ENCODE data around the gene ZNF664.
A peak's percentile ranks its signal among the peaks of the same experiment; 100 is the strongest.

The ZNF664 gene

DNA sequence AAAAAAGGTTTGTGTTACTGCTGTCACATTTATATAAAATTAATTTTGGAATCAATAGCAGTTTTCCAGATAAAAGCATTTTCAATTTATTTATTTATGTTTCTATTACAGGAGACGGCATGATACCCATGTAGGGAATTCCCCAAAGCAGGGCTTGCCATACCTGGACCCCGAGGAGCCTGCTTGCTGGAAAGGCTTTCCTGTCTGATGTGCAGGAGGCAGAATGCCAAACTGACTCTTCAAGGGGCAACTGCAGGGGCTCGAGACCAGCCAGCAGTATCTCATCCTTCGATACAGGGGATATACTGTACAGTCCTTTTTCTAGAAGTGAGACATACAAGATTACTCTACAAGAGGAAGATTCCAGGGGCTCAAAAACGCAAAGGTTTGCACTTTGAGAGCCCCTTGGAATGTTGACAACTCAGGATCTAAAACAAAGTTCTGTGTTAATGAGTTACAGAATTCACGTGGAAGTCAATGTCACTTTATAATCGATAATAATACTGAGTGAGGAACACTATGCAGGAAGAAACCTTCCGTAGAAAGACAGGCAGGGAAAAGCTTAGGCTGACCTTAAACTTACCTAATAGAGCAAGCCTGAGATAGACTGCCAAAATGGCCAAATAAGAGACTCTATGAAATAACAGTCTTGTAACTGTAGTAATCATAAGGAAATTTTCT lies 38.6 kb downstream of the ZNF664 start:
- DNase-seq, result no peak

DNA sequence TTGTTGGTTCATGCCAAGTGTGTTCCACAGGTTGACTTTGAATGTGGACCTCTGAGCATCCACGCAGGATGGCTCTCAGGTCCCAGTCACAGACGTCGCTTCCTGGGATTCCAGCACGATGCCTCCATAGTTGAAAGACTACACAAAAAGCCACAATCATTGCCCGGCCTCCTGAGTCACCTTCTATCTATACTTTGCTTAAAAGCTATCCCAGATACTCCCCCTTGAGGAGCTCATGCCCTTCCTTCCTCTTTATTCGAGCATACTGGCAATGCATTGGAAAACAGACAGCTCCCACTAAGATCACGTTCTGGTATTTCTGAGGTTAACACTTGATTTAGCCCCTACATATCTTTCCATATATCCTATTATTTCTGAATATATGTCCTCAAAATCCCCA lies 40.1 kb downstream of the ZNF664 start:
- no peak for DNase-seq

DNA sequence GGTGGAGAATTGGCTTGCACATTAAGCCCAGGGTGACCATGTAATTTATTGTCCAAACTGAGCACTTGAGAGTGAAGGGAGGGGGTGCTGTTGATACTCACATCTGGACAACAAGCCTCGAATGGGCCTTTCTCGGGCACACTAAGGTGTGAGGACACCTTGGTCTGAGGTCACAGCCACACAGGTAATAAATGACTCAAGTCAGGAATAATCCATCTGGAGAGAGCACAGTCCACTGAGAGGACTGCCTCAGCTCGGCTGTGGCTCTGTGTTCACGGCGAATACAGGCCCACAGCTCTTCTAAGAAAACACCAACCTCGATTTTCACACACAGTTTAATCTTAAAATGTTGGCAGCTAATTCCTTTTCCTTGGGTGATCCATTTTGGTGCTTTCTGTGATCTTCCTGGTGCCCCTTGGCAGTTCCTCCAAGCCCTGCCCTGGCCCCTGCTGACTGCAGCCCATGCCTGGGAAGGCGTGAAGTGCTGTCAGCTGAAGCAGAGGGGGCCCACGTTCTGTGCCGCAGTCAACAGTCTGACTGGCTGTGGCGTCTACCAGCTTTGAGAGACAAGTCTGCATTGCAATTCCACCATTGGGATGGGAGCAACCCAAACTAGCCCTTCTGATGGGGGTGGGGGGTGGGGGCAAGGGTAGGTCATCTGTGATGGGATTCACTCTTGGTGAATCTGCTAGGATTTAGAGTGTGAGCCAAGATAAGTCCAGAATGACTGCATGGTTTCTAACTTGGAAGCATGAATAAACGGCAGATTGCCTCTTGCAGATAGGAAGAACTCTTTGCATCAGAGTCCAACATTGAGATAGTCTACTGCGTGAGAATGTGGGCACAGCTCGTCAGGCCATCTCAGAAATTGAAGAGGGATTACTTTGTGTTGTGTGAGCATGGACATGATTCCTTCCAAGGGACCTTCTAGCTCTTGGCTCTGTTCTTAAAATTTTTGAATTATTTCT lies 42.8 kb downstream of the ZNF664 start:
- no peak for DNase-seq

DNA sequence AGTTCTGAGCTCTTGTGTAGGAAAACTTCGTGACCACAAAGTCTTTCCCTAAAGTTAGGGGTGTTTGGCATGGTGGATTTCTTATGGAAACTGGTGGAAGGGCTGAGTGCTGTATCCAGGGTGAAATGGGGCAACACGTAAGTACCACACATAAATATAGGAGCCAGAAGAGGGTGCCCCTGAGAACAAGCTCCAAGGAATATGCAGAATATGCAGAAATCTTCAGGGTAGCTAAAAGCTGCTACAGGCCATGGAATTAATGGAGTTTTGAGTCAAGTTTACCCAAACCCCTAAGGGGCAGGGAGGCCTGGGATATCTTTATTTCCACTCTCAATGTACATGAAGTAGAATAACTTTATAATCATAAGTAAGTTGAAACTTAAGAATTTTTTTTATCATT lies 44.0 kb downstream of the ZNF664 start:
- no peak for DNase-seq

DNA sequence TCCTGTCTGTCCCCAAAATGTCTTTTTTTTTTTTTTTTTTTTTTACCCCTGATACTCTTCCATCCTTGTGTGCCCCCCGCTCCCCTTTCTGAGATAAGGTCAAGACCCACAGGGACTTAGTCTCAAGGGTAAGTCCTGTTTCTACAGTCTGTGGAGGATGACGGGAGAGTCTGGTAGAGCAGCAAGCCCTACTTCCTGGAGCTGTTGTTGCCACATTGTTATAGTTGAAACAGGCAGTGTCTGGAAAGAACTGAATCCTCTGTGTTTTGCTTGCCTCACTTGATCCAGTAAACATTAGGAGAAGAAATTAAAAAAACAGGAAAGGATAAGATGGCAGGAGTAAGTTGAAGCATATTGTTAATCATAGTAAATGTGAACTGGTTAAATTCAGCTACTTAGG lies 45.5 kb downstream of the ZNF664 start:
- no peak for DNase-seq

DNA sequence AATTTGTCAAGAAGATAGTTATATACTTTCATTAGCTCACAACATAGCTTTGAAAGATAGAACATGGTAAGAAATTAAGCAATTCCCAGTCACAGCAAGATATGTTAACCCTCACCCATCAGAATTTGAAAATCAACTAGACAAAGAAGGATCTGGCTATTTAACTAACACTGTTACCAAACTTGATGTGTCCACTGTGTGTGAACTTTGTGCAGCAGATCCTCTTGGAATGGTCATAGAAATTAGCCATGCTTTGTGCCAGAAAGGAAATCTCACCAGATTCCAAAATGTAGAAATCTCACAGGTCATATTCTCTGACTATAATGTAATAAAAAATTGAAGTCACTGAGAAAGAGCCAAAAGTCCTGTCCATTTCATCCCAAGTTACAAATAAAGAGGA lies 46.1 kb downstream of the ZNF664 start:
- DNase-seq, result no peak

DNA sequence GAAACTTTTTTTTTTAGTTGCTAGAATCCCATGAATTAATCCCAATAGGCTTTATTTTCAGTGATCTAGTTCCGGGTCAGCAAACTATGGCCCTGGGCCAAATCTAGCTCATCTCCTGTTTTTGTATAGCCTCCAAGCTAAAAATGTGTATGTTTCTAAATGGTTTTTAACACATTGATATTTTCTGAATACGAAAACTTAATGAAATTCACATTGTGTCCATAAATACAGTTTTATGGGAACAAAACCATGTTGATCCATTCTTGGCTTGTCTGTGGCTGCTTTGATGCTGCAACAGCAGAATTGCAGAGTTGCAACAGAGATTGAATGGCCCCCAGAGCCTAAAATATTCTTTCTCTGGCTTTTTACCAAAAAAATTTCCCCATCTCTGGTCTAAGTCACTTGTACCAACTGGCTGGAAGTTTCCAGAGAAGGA lies 47.5 kb downstream of the ZNF664 start:
- no peak for DNase-seq

DNA sequence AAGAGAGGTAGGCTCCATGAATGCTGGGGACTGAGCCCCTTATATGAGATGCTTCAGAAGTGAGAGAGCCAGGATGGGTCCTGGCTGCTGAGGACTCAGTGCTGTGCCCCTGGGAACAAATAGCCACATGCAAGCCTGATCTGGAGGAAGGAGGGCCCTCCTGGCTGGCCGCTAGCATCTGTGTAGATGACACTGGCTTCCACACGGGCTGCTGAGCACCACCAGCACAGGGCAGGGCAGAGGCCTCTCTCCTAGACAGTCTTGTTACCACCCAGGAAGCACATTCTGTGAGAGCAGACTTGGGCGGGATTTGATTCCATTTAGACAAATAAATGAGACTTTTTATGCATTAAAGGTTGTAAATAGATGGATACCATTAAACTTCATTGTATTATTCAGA lies 48.0 kb downstream of the ZNF664 start:
- no peak for DNase-seq

DNA sequence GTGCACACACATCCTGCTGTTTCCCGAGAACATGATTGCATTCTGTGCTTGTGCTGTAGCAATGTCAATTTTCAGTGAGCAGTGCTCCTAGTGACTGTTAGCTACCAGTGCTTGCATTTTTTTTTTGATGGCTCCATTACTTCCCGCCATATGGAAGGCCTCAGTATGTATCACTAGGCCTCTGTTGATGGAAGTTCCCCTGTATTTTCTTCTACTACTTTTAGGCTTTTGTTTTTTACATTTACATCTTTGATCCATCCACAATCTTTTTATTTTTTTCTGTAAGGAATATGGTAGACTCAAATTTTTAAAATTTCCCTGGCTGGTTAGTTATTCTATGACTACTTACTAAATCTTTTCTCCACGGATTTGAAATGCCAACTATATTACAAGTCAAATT lies 49.1 kb downstream of the ZNF664 start:
- no peak for DNase-seq

DNA sequence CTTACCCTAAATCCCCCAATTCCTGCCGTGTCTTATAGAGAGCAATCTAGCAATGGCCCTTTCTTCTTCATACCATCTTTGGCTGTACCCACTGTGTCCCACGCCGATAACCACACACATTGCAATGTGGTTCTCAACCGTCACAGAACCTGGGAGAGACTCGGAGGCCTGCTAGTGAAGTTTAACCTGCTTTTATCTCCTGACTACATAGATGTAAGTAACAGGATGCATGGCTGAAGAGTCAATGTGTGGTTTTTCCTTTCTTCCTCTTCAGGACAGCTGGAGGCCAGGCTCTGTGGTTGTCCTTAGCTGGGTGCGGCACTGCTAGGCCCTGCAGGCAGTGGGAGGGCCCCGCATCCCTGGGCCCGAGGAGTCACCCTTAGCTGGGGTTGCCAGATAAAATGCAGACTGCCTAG lies 51.3 kb downstream of the ZNF664 start:
- no peak for DNase-seq

DNA sequence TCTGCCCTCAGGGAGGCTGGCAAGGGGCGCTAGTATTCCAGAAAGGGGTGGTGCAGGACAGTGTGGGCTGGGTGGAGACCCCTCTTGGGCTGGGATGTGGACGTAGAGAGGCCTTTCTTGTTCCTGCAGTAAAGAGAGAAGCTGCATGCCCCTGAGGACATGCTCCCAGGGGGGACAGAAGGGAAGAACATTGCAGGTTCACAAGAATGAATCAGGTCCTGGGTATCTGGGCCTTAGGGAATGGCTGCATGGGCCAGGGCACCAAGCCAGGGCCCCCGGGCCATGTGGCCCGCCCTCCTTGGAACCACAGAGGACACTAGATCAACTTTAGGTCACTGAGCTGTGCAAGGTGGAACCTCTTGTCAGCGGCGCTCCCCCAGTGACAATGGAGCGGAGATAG lies 51.8 kb downstream of the ZNF664 start:
- no peak for DNase-seq

DNA sequence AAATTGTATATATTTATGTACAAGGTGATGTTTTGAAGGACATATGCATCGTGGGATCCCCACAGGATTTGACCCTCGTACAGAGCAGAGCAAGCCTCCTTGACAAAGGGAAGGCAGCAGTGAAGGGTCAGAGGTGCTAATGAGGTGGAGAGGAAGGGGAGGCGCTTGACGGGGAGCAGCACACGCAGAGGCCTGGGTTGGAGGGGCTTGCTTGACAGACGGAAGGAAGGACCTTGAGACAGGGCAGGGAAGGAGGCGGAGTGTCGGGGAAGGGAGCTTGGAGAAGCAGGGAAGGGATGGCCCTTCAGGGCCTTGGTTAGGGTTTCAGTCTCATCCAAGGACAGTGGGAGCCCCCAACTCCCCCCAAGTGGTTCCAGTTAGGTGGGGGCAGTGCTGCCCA lies 52.6 kb downstream of the ZNF664 start:
- no peak for DNase-seq

DNA sequence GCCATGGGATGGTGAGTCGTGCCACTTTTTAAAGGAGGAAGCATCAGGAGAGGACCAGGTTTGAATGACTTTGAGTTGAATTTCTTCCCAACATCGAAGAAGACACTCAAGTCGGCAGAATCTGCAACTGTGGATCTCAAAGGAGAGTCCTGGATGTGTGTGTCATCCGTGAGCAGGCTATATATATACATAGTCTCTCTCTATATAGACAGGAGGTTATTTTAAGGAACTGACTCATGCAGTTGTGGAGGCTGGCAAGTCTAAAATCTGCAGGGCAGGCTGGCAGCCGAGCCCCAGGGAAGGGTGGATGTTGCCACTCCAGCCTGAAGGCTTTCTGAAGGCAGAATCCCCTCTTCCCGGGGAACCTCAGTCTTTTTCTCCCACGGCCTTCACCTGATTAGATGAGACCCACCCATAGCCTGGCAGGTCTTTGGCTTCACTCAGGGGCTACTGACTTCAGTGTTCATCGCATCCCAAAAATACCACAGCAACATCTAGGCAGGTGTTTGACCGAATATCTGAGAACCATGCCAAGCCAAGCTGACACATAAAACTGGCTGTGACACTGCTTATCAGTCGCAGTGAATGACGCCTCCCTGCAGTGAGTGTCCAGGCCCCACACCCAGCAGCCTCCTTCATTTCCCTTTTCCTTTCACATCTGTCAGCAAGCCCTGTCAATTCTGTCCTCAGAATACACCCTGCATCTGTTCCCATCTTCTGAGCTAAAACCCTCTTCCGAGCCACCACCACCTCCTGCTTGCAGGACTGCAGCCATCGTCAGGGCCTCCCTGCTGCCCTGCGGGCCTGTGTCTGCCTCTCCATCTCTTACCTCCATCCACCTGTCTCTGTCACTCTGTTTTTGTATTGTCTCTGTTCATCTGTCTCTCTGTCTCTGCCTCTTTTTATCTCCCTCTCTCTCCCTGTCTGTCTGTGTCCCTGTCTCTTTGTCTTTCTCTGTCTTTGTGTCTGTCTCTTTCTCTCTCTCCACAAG lies 54.0 kb downstream of the ZNF664 start:
- no peak for DNase-seq

DNA sequence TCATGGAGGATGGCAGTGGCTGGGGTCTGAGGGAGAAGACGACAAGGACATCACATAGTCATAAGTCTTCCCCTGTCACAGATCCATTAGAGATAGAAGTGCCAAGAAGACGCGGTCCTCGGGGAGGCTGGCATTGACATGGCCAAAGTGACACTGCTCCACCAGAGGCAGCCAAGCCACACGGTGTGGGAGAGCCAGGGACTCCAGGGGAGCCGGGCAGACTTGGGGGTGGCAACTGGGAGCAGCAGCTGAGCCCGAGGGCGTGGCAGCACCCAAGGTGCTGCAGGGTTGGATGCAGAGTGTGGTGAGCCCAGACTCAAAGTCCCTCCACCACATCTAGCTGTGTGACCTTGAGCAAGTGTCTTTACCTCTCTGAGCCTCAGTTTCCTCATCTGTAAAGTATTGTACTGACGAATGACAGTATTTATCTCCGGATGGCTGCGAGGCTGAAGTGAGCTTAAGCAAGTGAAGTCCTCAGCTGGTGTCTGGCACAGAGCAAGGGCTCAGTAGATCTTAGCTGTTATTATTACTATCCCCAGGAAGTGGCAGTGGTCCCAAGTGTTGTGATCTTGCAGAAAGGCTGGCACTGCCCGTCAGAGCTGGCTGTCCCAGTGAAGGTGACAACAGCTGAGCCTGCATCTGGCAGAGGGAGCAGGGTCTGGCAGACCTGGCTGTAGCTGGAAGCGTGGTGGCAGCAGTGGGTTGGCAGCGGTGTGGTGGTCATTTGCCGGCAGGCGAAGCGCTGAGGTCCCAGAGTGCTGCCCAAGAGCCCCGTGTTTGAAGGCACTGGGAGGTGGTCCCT lies 54.9 kb downstream of the ZNF664 start:
- no peak for DNase-seq

DNA sequence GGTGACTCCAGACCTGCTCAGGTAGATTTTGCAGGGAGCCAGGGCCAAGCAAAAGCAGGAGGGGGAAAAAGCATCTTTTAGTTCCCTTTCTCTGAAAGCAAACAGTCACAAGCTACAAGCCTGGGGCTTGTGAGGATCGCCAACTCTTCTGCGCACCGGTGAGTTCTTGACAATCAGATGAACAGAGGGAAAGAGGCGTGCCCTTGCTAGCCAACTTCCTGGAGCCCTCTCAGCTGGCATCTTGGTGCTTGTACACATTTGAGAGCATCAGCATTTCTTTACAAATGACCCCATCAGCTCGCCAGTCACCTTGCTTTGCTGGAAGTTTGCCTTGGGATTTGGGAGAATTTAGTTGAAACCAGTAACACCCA lies 55.5 kb downstream of the ZNF664 start:
- peak in 1 of 6 experiments; percentile 8 for DNase-seq

DNA sequence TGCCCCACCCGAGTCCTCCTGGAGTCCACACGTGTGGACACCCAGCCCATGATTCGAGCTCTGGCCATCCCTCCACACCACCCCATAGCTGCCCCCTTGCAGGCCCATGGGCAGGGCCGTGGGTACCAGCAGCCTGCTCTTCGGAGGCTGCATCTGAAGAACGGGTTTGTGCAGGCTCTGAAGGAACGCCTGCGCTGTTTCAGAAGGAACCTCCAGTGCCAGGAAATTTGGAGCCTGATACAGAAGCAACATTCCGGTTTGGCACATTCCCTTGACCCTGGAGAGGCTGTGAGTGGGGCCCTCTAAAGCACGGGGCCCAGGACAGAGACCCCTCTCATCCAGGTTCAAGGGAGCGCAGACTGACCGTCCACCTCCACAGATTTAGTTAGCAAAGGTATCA lies 57.0 kb downstream of the ZNF664 start:
- no peak for DNase-seq

DNA sequence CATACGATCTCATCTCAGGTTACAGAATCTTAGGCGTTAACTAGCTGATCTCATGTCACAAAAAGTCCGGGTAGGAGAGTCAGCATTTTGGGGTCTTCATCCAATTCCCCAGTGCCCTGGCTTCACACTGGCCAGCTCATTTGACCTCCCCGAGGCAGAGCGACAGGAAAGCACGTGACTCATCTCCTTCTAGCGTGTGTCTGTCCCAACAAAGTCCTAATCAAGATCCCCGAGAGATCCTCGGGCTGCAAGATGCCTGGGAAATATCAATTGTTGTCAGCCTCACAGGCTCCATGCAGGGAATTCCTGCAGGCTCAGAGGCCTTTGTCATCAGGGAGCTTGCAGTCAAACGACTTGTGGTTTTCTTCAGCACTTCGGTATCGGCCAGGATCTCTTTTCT lies 57.5 kb downstream of the ZNF664 start:
- DNase-seq, result no peak

DNA sequence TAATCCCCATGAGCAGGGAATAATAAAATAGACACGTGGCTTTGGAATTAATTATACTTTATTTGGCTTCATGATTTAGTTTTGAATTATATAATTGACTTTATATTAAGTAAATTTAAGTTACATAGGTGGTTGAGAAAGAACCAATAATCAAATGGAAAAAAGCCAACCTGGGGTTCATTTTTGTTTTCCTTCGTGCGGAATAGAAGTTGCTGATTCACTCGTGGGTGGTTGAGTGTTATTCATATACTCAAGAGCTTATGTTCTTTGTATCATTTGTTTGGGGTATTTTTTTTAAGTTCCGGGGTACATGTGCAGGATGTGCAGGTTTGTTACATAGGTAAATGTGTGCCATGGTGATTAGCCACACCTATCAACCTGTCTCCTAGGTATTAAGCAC lies 58.0 kb downstream of the ZNF664 start:
- no peak for DNase-seq

DNA sequence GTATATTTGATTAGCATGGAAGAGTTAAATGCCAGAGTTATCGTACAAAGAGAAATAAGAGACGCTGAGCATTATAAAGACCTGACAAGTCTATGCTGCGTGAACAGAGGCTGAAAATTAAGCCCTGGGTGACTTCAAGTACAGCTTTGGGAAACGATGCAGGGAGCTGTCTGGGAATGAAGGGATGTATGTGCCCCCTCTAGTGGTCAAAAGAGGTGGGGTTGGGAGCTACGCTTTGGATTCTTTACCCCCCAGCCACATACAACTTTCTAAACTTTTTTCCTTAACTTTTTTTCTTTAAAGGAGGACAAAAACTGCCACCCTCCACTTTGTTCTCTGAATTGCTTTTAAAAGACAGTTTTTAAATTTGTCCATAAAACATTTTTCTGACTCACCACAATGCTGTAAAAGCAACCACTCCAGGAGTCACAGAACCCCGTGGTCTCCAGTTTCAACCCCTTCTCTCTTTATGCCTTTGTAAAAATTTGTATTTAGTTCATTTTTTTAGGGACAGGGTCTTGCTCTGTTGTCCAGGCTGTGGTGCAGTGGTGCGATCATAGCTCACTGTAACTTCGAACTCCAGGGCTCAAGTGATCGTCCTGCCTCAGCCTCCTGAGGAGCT lies 59.4 kb downstream of the ZNF664 start:
- DNase-seq, result peak in 2 of 6 experiments; percentile 5 to 7

DNA sequence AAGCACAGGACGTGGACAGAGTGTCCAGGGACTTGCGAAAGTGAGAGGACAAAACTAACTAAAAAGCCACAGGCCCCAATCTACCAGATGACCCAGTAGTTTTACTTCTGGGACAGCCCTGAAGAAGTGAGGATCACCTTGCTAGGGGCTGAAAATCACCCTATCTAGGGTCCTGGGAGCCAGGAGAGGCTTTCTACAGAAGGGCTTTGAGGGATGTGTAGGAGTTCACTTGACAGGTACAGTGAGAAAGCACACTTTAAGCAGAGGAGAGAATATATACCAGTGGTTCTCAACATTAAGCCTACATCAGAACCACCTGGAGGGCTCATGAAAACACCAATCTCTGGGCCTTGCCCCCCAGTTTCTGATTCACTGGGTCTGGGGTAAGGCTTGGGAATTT lies 60.8 kb downstream of the ZNF664 start:
- no peak for DNase-seq

DNA sequence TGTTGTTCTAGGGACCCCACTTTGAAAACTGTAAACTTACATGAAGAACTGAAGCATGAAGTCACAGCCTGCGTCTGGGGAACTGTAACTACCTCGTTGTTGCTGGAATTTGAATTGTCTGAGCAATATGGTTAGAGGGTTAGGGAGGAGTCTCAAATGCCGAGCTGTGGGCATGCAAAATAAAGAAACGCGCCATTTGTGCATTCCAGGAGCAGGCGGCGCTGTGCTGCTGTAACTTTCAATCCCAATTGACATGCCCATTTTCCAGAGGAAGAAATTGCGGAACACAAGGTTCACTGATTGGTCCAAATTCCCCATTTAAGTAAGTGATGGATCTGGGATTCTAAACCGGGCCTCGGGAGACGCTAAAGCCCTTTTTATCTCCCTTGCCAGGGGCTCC lies 61.3 kb downstream of the ZNF664 start:
- DNase-seq, result no peak

DNA sequence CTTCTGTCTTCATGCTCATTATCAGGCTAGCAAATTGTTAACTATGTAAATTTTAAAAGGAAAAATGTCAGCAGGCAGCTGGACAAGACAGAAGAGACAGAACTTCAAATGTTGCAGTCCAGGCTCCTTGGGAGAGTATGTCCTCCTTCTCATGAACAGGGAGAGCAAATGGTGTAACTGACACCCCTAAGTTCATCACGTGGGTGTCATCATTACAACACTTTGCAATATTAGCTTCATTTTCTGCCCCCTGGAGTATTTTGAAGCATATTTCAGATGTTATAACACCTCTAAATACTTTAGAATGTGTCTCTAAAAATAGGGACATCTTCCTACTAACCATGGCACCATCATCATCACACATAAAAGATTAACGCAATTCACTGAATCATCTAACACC lies 62.1 kb downstream of the ZNF664 start:
- no peak for DNase-seq
